ENCODE results near the gene R3HCC1L. TPM values are rescaled to one million over a fixed set of nuclear protein-coding genes. Genes with fewer than 3 reads are reported as not detected.
A peak's percentile ranks its signal among the peaks of the same experiment; 100 is the strongest.

The R3HCC1L gene
- total and polyA plus RNA-seq, 10 of the 15 experiments (the other 5 are each of a cell fraction or from before 2014, with no cell fraction given) = 11.3 to 20.3 (median 15.3) TPM

DNA sequence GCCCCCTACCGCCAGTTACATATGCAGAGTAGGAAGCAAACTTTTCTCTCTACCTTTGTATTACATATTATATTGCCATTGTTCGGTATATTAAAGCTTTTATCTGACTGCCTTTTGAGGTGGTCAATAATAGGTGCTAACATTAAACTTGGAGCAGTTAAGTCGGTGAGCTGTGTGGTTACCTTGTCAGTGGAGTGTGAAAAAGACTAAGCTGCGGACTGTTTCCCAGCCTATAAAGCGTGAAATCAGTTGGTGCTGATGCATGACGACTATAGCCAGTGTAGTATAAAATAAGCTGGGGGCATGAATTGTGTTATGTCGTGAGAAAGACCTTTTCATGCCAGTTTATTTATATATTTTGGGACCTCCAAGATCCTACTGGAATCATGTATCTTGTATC lies 33.7 kb downstream of the R3HCC1L start (continued):
- TF ChIP-seq BCLAF1 (IDR thresholded peaks at IDR 0.05) = no peak
- no peak for TF ChIP-seq CREB1 (IDR thresholded peaks at IDR 0.05; ENCODE audit: low read depth)
- peak; percentile 26; the same call in 1 of the 2 replicates for TF ChIP-seq MTA2 (IDR thresholded peaks at IDR 0.05; ENCODE audit: low read depth)
- TF ChIP-seq POLR2AphosphoS2 (IDR thresholded peaks at IDR 0.05; ENCODE audit: low read depth, low read length) = no peak
- no peak for TF ChIP-seq HDAC6 (IDR thresholded peaks at IDR 0.05; ENCODE audit: unreplicated experiment)
- TF ChIP-seq RUNX3 (IDR thresholded peaks at IDR 0.05; ENCODE audit: low read length) = peak; percentile 78

- 92% methylated on average over 3 of the region's 3 CpGs for WGBS (ENCODE audit: insufficient coverage, insufficient replicate concordance, low lambda C conversion rate, missing lambda C conversion rate)
- no TSS peak for BruUV-seq (replicated peaks)
- peaks cover 6 to 19% of the 10 kb centered on the region in 2 experiments for H3K36me3 ChIP-seq (ENCODE audit: control insufficient read depth in 2 of 2, insufficient read depth in 2 of 2, low read length in 1 of 2)
- TF ChIP-seq FOXM1 (IDR thresholded peaks at IDR 0.05; ENCODE audit: low read depth, low read length) (no peak), NFYA (IDR thresholded peaks at IDR 0.05; ENCODE audit: borderline replicate concordance, low read depth, low read length) (no peak), ZZZ3 (IDR thresholded peaks at IDR 0.05; ENCODE audit: control insufficient read depth, insufficient read length, low read depth) (no peak), PRDM15 (CRISPR knock-in tag; IDR thresholded peaks at IDR 0.05) (no peak), CBFB (IDR thresholded peaks at IDR 0.05; ENCODE audit: low read depth) (no peak), SRF (IDR thresholded peaks at IDR 0.05; ENCODE audit: low read depth in 2 of 2, low read length in 2 of 2) (no peak), RB1 (IDR thresholded peaks at IDR 0.05; ENCODE audit: borderline replicate concordance) (no peak), MYC (IDR thresholded peaks at IDR 0.05; ENCODE audit: insufficient read depth, insufficient read length, insufficient replicate concordance, low read length, severe bottlenecking) (no peak), IKZF2 (IDR thresholded peaks at IDR 0.05) (no peak), DPF2 (IDR thresholded peaks at IDR 0.05) (no peak), MEF2B (IDR thresholded peaks at IDR 0.05; ENCODE audit: partially characterized antibody, poor library complexity, severe bottlenecking) (no peak), ZNF207 (IDR thresholded peaks at IDR 0.05; ENCODE audit: borderline replicate concordance) (no peak)
These were observed 34.3 kb downstream of the R3HCC1L start for GRCh38 chr10:98168766-98169165.

More at GRCh38 chr10:98168766-98169165, 34.3 kb downstream of the R3HCC1L start:
- Histone ChIP-seq H3K9ac (ENCODE audit: control insufficient read depth, insufficient read depth, low read length) (no peak overlapping the region), H3K27ac (ENCODE audit: control insufficient read depth, insufficient read depth) (no peak overlapping the region), H3K4me3 (no peak overlapping the region), H3K9me3 (replicated peaks; ENCODE audit: control insufficient read depth, insufficient read depth, low read length) (no peaks in the 10 kb centered on the region), H2AFZ (ENCODE audit: control insufficient read depth, low read depth, low read length) (no peak overlapping the region), H3K4me2 (ENCODE audit: control insufficient read depth, insufficient read depth) (0 out of 2 replicates have a peak overlapping the region, but pooled peaks have one; percentile 17), H3K79me2 (ENCODE audit: control insufficient read depth, insufficient read depth, low read length) (no peaks in the 10 kb centered on the region), H4K20me1 (ENCODE audit: control insufficient read depth, insufficient read depth) (peaks cover 8% of the 10 kb centered on the region; the same call in 1 of the 2 replicates), H3K27me3 (replicated peaks in 1 of 2; ENCODE audit: control insufficient read depth in 2 of 2, insufficient read depth in 2 of 2, low read length in 1 of 2) (no peaks in the 10 kb centered on the region), H3K4me1 (ENCODE audit: control insufficient read depth, insufficient read depth, low read length) (peaks cover 24% of the 10 kb centered on the region)
- no peak for DNase-seq (ENCODE audit: low read depth, low spot score)
- no peak for FAIRE-seq
- RAD21 ChIA-PET (ENCODE audit: unreplicated experiment) = interaction anchor here (1.3 to 1.7 kb wide), 4 partner anchors 18 to 154 kb away, joined by 4 to 5 read pairs (median 4); partner anchors contain the start of gene R3HCC1L
- in situ Hi-C loops (cut with MboI) = no loop called here
- SMC1A ChIA-PET (ENCODE audit: uncharacterized antibody, unreplicated experiment) = interaction anchor here (0.8 to 2.9 kb wide), 11 partner anchors 18 to 235 kb away, joined by 3 to 16 read pairs (median 3); partner anchors contain the start of gene R3HCC1L
- POLR2A ChIA-PET = interaction anchor here (1.1 to 1.2 kb wide), 2 partner anchors 29 to 34 kb away, joined by 3 to 6 read pairs; partner anchors contain the start of gene R3HCC1L
- CTCF ChIA-PET = interaction anchor here (0.6 to 4.5 kb wide), 13 partner anchors 10 to 701 kb away, joined by 3 to 42 read pairs (median 9); partner anchors contain the start of gene R3HCC1L
- ATAC-seq = no peak
- intact Hi-C loops (cut with micrococcal nuclease; ENCODE audit: unreplicated experiment) = no loop called here
